NCI-H146 treated with DMSO at 0.1 percent for 48 hours (cell line): ENCODE measurements around the gene BCAR3.
"Not testable (repeated sequence)": the region's sequence is repeated elsewhere in the genome, so short reads cannot be mapped to it uniquely, and the experiment has no call there.

Experiments used
- DNase-seq: peaks from one replicate; lab custom pipeline; 2025; ENCODE audit not compliant: unreplicated experiment; lab: John Stamatoyannopoulos, UW

Gene BCAR3

GRCh38 chr1:93690341-93690740, 8.7 kb upstream of the BCAR3 start:
- DNase-seq, result no peak

- DNase-seq, result no peak
These were observed 8.0 kb upstream of the BCAR3 start for GRCh38 chr1:93689521-93690223.

GRCh38 chr1:93687542-93687941, 5.9 kb upstream of the BCAR3 start:
- DNase-seq, result no peak

GRCh38 chr1:93686504-93687250, 5.0 kb upstream of the BCAR3 start:
- no peak for DNase-seq

GRCh38 chr1:93685918-93686317, 4.3 kb upstream of the BCAR3 start:
- DNase-seq, result no peak

GRCh38 chr1:93683234-93683633, 1.6 kb upstream of the BCAR3 start:
- DNase-seq, result no peak

- DNase-seq, result peak; percentile 40
These were observed 364 bp upstream of the BCAR3 start for GRCh38 chr1:93681989-93682412.

GRCh38 chr1:93680420-93681100, 1.1 kb downstream of the BCAR3 start:
- DNase-seq, result no peak

- DNase-seq, result no peak
These were observed 1.6 kb downstream of the BCAR3 start for GRCh38 chr1:93680076-93680419.

- no peak for DNase-seq
These were observed 2.1 kb downstream of the BCAR3 start for GRCh38 chr1:93679546-93679945.

- DNase-seq, result no peak
These were observed 2.6 kb downstream of the BCAR3 start for GRCh38 chr1:93678946-93679480.

GRCh38 chr1:93678491-93678890, 3.1 kb downstream of the BCAR3 start:
- DNase-seq, result no peak

- no peak for DNase-seq
These were observed 3.9 kb downstream of the BCAR3 start for GRCh38 chr1:93677729-93678128.

GRCh38 chr1:93676427-93676826, 5.2 kb downstream of the BCAR3 start:
- DNase-seq, result no peak

- no peak for DNase-seq
These were observed 5.7 kb downstream of the BCAR3 start for GRCh38 chr1:93675931-93676330.

GRCh38 chr1:93675271-93675670, 6.4 kb downstream of the BCAR3 start:
- no peak for DNase-seq

- DNase-seq, result not testable (repeated sequence)
These were observed 7.6 kb downstream of the BCAR3 start for GRCh38 chr1:93674071-93674470.

GRCh38 chr1:93673163-93673829, 8.3 kb downstream of the BCAR3 start:
- no peak for DNase-seq

- no peak for DNase-seq
These were observed 9.0 kb downstream of the BCAR3 start for GRCh38 chr1:93672477-93673162.

GRCh38 chr1:93672069-93672468, 9.6 kb downstream of the BCAR3 start:
- DNase-seq, result no peak
